Retina (tissue), 1 donor: Measurements from ENCODE around the gene DOCK4.
A peak's percentile ranks its signal among the peaks of the same experiment; 100 is the strongest.
"Not testable (repeated sequence)": the region's sequence is repeated elsewhere in the genome, so short reads cannot be mapped to it uniquely, and the experiment has no call there.

Source experiments
- DNase-seq: peaks from one replicate; pipeline ENCODE4 v3.0.0-alpha.2; 2016

DOCK4 gene

GRCh38 chr7:112206238-112206990, at the start of gene DOCK4, which contains the start of gene ZNF277:
Gene DOCK4, minus strand, starts transcription at chr7:112206399. Its CDS starts 261 bp downstream, at chr7:112206138.
Gene ZNF277, plus strand, starts transcription at chr7:112206695. Its CDS starts 22 bp downstream, at chr7:112206717.
- DNase-seq, result peak; percentile 100

- DNase-seq, result no peak
Observed at GRCh38 chr7:112255388-112255720, 49.2 kb upstream of the DOCK4 start.

- DNase-seq, result no peak
Observed at GRCh38 chr7:112254709-112255387, 48.6 kb upstream of the DOCK4 start.

GRCh38 chr7:112254156-112254555, 48.0 kb upstream of the DOCK4 start:
- no peak for DNase-seq

- no peak for DNase-seq
Observed at GRCh38 chr7:112252691-112253090, 46.5 kb upstream of the DOCK4 start.

- DNase-seq, result no peak
Observed at GRCh38 chr7:112252141-112252540, 45.9 kb upstream of the DOCK4 start.

- DNase-seq, result not testable (repeated sequence)
Observed at GRCh38 chr7:112249967-112250366, 43.8 kb upstream of the DOCK4 start.

GRCh38 chr7:112248598-112248997, 42.4 kb upstream of the DOCK4 start:
- no peak for DNase-seq

- no peak for DNase-seq
Observed at GRCh38 chr7:112238852-112239610, 32.8 kb upstream of the DOCK4 start.

GRCh38 chr7:112238330-112238729, 32.1 kb upstream of the DOCK4 start:
- no peak for DNase-seq

GRCh38 chr7:112236597-112236996, 30.4 kb upstream of the DOCK4 start:
- DNase-seq, result no peak

GRCh38 chr7:112234147-112234546, 27.9 kb upstream of the DOCK4 start:
- DNase-seq, result no peak

GRCh38 chr7:112233048-112233697, 27.0 kb upstream of the DOCK4 start:
- DNase-seq, result no peak

- no peak for DNase-seq
Observed at GRCh38 chr7:112232212-112232978, 26.2 kb upstream of the DOCK4 start.

- no peak for DNase-seq
Observed at GRCh38 chr7:112228632-112229031, 22.4 kb upstream of the DOCK4 start.

- no peak for DNase-seq
Observed at GRCh38 chr7:112226701-112227276, 20.6 kb upstream of the DOCK4 start.

- DNase-seq, result no peak
Observed at GRCh38 chr7:112225006-112225405, 18.8 kb upstream of the DOCK4 start.

GRCh38 chr7:112224186-112224585, 18.0 kb upstream of the DOCK4 start:
- no peak for DNase-seq

GRCh38 chr7:112223310-112223709, 17.1 kb upstream of the DOCK4 start:
- no peak for DNase-seq

GRCh38 chr7:112220877-112221434, 14.8 kb upstream of the DOCK4 start:
- DNase-seq, result no peak

GRCh38 chr7:112215787-112216186, 9.6 kb upstream of the DOCK4 start:
- DNase-seq, result no peak

- DNase-seq, result no peak
Observed at GRCh38 chr7:112214883-112215282, 8.7 kb upstream of the DOCK4 start.
